ENCODE measurements around the gene P4HA1. TPM values are rescaled to one million over a fixed set of nuclear protein-coding genes. Genes with fewer than 3 reads are reported as not detected.

P4HA1 gene
- total RNA-seq = 82.1 and 113 TPM in 2 replicates

GRCh38 chr10:73096449-73097304 lies at the start of gene P4HA1:
P4HA1 (minus strand) TSS chr10:73096866; CDS start chr10:73074883, 21,983 bp downstream.

GRCh38 chr10:73110345-73110849 lies 13.7 kb upstream of the P4HA1 start, which contains the start of gene NUDT13:
NUDT13 (plus strand) TSS chr10:73110455; CDS start chr10:73114366, 3,911 bp downstream.

Small RNA genes within 50 kb of the gene (small RNA-seq; reads per million reads assigned to genes)
- gene RF00019 = not detected
- 800 reads per million, percentile 99 among the genes with 10 or more reads in this experiment for gene SNORA11F

Other genes with a start within 250 kb of the P4HA1 start
- 0.19 TPM in 1 of 2 replicates, not detected in the other for gene OIT3, start 203.1 kb downstream of the P4HA1 start, total RNA-seq
- gene PLA2G12B, start 142.1 kb downstream of the P4HA1 start, total RNA-seq = not detected in 2 replicates
- gene NUDT13, start 13.6 kb upstream of the P4HA1 start, total RNA-seq = 1.3 and 2.0 TPM in 2 replicates
- gene ECD, start 71.1 kb upstream of the P4HA1 start, total RNA-seq = 38.2 and 53.2 TPM in 2 replicates
- gene FAM149B1, start 71.3 kb upstream of the P4HA1 start, total RNA-seq = 24.0 and 25.2 TPM in 2 replicates
- gene DNAJC9, start 150.4 kb upstream of the P4HA1 start, total RNA-seq = 27.1 and 49.3 TPM in 2 replicates
- 79.4 and 85.3 TPM in 2 replicates for gene MRPS16, start 155.8 kb upstream of the P4HA1 start, total RNA-seq